H1 (cell line): ENCODE results near the gene PCYT2. TPM values are rescaled to one million over a fixed set of nuclear protein-coding genes. Genes with fewer than 3 reads are reported as not detected.

Source experiments
- CTCF ChIA-PET: fragments of 300-600 bp; sonication (Branson Sonifier 250); formaldehyde crosslinking; loops from one replicate; lab custom pipeline; 2021; ENCODE audit not compliant: partially characterized antibody; lab: Charles Lee
- POLR2A ChIA-PET: fragments of 300-600 bp; sonication (Branson Sonifier 250); formaldehyde crosslinking; loops from one replicate; lab custom pipeline; 2021; ENCODE audit warnings: inconsistent platforms; ENCODE audit not compliant: partially characterized antibody; lab: Charles Lee
- DNase-seq, 2 experiments: peaks; one replicate each; pipeline versions ENCODE4 v3.0.0 to v3.0.0-alpha.2; 2010 to 2022; ENCODE audit warnings: low spot score in 2 of 2, low read depth in 1 of 2, mixed read lengths in 1 of 2
- FAIRE-seq: peaks from 2 replicates; lab custom pipeline; 2011; peaks lifted over from hg19 to GRCh38; lab: Jason Lieb, UNC
- H2AFZ ChIP-seq: 2 replicates; pipeline ENCODE4 v1.8.1; 2012; ENCODE audit warnings: low read length, inconsistent platforms
- H2AK5ac ChIP-seq: 2 replicates; pipeline ENCODE4 v1.6.1; 2013; ENCODE audit warnings: low read depth, low read length
- H2BK120ac ChIP-seq: replicated peaks from 2 replicates; pipeline ENCODE3; 2013; ENCODE audit warnings: low read depth, low read length, inconsistent platforms
- H2BK12ac ChIP-seq: 2 replicates; pipeline ENCODE4 v1.6.1; 2013; ENCODE audit warnings: low read depth, low read length
- H2BK15ac ChIP-seq: 2 replicates; pipeline ENCODE4 v1.6.1; 2013; ENCODE audit warnings: low read length
- H2BK20ac ChIP-seq: 2 replicates; pipeline ENCODE4 v1.6.1; 2013; ENCODE audit warnings: low read length
- H2BK5ac ChIP-seq: 2 replicates; pipeline ENCODE4 v1.6.1; 2013; ENCODE audit warnings: low read depth, low read length
- H3K14ac ChIP-seq: 2 replicates; pipeline ENCODE4 v1.6.1; 2013; ENCODE audit warnings: inconsistent platforms; ENCODE audit not compliant: insufficient read length
- H3K18ac ChIP-seq: 2 replicates; pipeline ENCODE4 v1.6.1; 2013; ENCODE audit warnings: low read length; ENCODE audit errors: extremely low read depth
- H3K23ac ChIP-seq: 2 replicates; pipeline ENCODE4 v1.6.1; 2013; ENCODE audit warnings: inconsistent platforms; ENCODE audit not compliant: insufficient read length
- H3K23me2 ChIP-seq: 2 replicates; pipeline ENCODE4 v1.6.1; 2013; ENCODE audit warnings: low read depth, low read length
- H3K27ac ChIP-seq: 2 replicates; pipeline ENCODE4 v1.6.1; 2011; ENCODE audit warnings: low read depth, low read length, inconsistent platforms
- H3K27me3 ChIP-seq, 4 experiments: replicated peaks in 1 of 4; 1 replicate in 1 of 4; 2 replicates in 3 of 4; pipeline versions ENCODE4 v1.6.1 to v1.8.1; 2011 to 2013; ENCODE audit warnings: low read length in 3 of 4, mild to moderate bottlenecking in 3 of 4, inconsistent platforms in 2 of 4, mixed read lengths in 2 of 4, moderate library complexity in 1 of 4; ENCODE audit not compliant: control insufficient read depth in 3 of 4, insufficient read depth in 3 of 4; ENCODE audit errors: extremely low read depth in 1 of 4
- H3K36me3 ChIP-seq, 4 experiments: 2 replicates each; pipeline versions ENCODE4 v1.6.1 to v1.8.1; 2011 to 2013; ENCODE audit warnings: mild to moderate bottlenecking in 4 of 4, low read length in 3 of 4, moderate library complexity in 2 of 4, control low read depth in 1 of 4, inconsistent platforms in 1 of 4; ENCODE audit not compliant: insufficient read depth in 4 of 4, control insufficient read depth in 2 of 4
- H3K4ac ChIP-seq: replicated peaks from 2 replicates; pipeline ENCODE3; 2013; ENCODE audit warnings: low read length, low read depth, mixed read lengths, inconsistent platforms; ENCODE audit not compliant: insufficient read length
- H3K4me1 ChIP-seq, 4 experiments: replicated peaks in 1 of 4; 1 replicate in 1 of 4; 2 replicates in 3 of 4; pipeline versions ENCODE4 v1.6.1 to v1.8.1; 2011 to 2013; ENCODE audit warnings: low read length in 3 of 4, inconsistent platforms in 2 of 4, mixed read lengths in 1 of 4; ENCODE audit not compliant: insufficient read depth in 4 of 4, control insufficient read depth in 3 of 4
- H3K4me2 ChIP-seq, 2 experiments: 2 replicates each; pipeline versions ENCODE4 v1.6.1 to v1.8.1; 2011 to 2013; ENCODE audit warnings: low read depth in 2 of 2, low read length in 2 of 2, control low read depth in 1 of 2, inconsistent platforms in 1 of 2, mild to moderate bottlenecking in 1 of 2; ENCODE audit not compliant: insufficient read depth in 1 of 2
- H3K4me3 ChIP-seq, 4 experiments: fragments of 200-600, 300-600 bp in 1 of 4; sonication (generic), shearing (Covaris generic), sonication (Bioruptor Twin) in 1 of 4; 2 replicates each; pipeline versions ENCODE4 v1.5.1 to v1.8.1; 2011 to 2016; ENCODE audit warnings: low read length in 4 of 4, low read depth in 3 of 4, control low read depth in 2 of 4, inconsistent platforms in 2 of 4, mild to moderate bottlenecking in 2 of 4, mixed read lengths in 1 of 4, moderate library complexity in 1 of 4; ENCODE audit not compliant: insufficient read depth in 2 of 4; ENCODE audit errors: extremely low read depth in 1 of 4
- H3K56ac ChIP-seq: replicated peaks from 2 replicates; pipeline ENCODE3; 2013; ENCODE audit warnings: low read depth, mild to moderate bottlenecking, mixed read lengths, low read length, inconsistent platforms; ENCODE audit not compliant: insufficient read length
- H3K79me1 ChIP-seq: 2 replicates; pipeline ENCODE4 v1.6.1; 2013; ENCODE audit warnings: low read depth, low read length, control low read depth
- H3K79me2 ChIP-seq, 2 experiments: 2 replicates each; pipeline versions ENCODE4 v1.6.1 to v1.8.1; 2012 to 2013; ENCODE audit warnings: low read length in 2 of 2, mild to moderate bottlenecking in 2 of 2, inconsistent platforms in 1 of 2; ENCODE audit not compliant: insufficient read depth in 2 of 2, control insufficient read depth in 1 of 2
- H3K9ac ChIP-seq, 4 experiments: replicated peaks in 1 of 4; 1 replicate in 1 of 4; 2 replicates in 3 of 4; pipeline versions ENCODE4 v1.6.1 to v1.8.1; 2011 to 2013; ENCODE audit warnings: low read depth in 3 of 4, low read length in 3 of 4, control low read depth in 2 of 4, mild to moderate bottlenecking in 2 of 4, moderate library complexity in 2 of 4, inconsistent platforms in 1 of 4; ENCODE audit errors: extremely low read depth in 1 of 4
- H3K9me3 ChIP-seq, 2 experiments: 2 replicates each; pipeline versions ENCODE4 v1.6.1 to v1.8.1; 2012 to 2013; ENCODE audit warnings: mild to moderate bottlenecking in 2 of 2, moderate library complexity in 2 of 2, control low read depth in 1 of 2, inconsistent platforms in 1 of 2, low read depth in 1 of 2, low read length in 1 of 2, mixed read lengths in 1 of 2; ENCODE audit not compliant: insufficient read depth in 2 of 2
- H4K20me1 ChIP-seq, 2 experiments: replicated peaks in 1 of 2; 2 replicates each; pipeline versions ENCODE3 to v1.8.1; 2011 to 2013; ENCODE audit warnings: inconsistent platforms in 2 of 2, low read length in 2 of 2, mild to moderate bottlenecking in 1 of 2; ENCODE audit not compliant: insufficient read depth in 2 of 2, control insufficient read depth in 1 of 2
- H4K5ac ChIP-seq: 2 replicates; pipeline ENCODE4 v1.6.1; 2013; ENCODE audit warnings: low read length, low read depth, mixed read lengths, inconsistent platforms; ENCODE audit not compliant: insufficient read length
- H4K8ac ChIP-seq: 2 replicates; pipeline ENCODE4 v1.8.0; 2013; ENCODE audit warnings: mild to moderate bottlenecking, moderate library complexity, low read length, inconsistent platforms; ENCODE audit not compliant: insufficient read depth; ENCODE audit errors: extremely low read depth
- H4K91ac ChIP-seq: replicated peaks from 2 replicates; pipeline ENCODE3; 2013; ENCODE audit warnings: low read length, mixed read lengths, inconsistent platforms; ENCODE audit not compliant: insufficient read length
- ASH2L ChIP-seq: fragments of 200-600, 300-600 bp; sonication (generic); IDR thresholded peaks from one replicate; pipeline ENCODE4 v1.7.1; 2017; ENCODE audit warnings: low read length
- BACH1 ChIP-seq: IDR thresholded peaks from 2 replicates; pipeline ENCODE4 v1.6.1; 2012; ENCODE audit warnings: low read length, improper control_type of control experiment
- BRCA1 ChIP-seq: IDR thresholded peaks from 2 replicates; pipeline ENCODE4 v1.6.1; 2012; ENCODE audit warnings: low read depth, low read length, improper control_type of control experiment
- CEBPB ChIP-seq: IDR thresholded peaks from 2 replicates; pipeline ENCODE4 v1.6.1; 2012; ENCODE audit warnings: low read depth, low read length
- HDAC6 ChIP-seq: IDR thresholded peaks from one replicate; pipeline ENCODE4 v1.7.1; 2012; ENCODE audit warnings: low read depth, mild to moderate bottlenecking, inconsistent platforms, low read length, moderate library complexity
- POLR2A ChIP-seq, 2 experiments: IDR thresholded peaks; 1 replicate in 1 of 2; 2 replicates in 1 of 2; pipeline ENCODE4 v1.6.1; 2011; ENCODE audit warnings: low read depth in 2 of 2, low read length in 2 of 2, mild to moderate bottlenecking in 2 of 2; ENCODE audit errors: control extremely low read depth in 1 of 2
- POLR2AphosphoS5 ChIP-seq: IDR thresholded peaks from 2 replicates; pipeline ENCODE4 v1.6.1; 2011; ENCODE audit warnings: low read depth, low read length
- SIN3A ChIP-seq, 2 experiments: IDR thresholded peaks in 1 of 2; conservative IDR thresholded peaks in 1 of 2; 2 replicates each; pipeline ENCODE4 v1.6.1; 2011 to 2012; ENCODE audit warnings: low read length in 2 of 2, improper control_type of control experiment in 1 of 2, low read depth in 1 of 2, mild to moderate bottlenecking in 1 of 2
- SP1 ChIP-seq: IDR thresholded peaks from 2 replicates; pipeline ENCODE4 v1.6.1; 2011; ENCODE audit warnings: low read depth, low read length
- SP2 ChIP-seq: IDR thresholded peaks from 2 replicates; pipeline ENCODE4 v1.6.1; 2012; ENCODE audit warnings: mild to moderate bottlenecking, low read length, inconsistent platforms
- WGBS, 2 experiments: shearing (Covaris generic) in 1 of 2; methylation state at CpG; one replicate each; pipeline versions ENCODE4 v1.1.6 to v1.1.7; 2013 to 2015; ENCODE audit warnings: low lambda C conversion rate in 2 of 2, mixed read lengths in 2 of 2, inconsistent platforms in 1 of 2, low coverage in 1 of 2, missing lambda C conversion rate in 1 of 2; ENCODE audit not compliant: insufficient replicate concordance in 2 of 2, insufficient coverage in 1 of 2, insufficient read length in 1 of 2; ENCODE audit errors: extremely low coverage in 1 of 2, missing lambda C conversion rate in 1 of 2; 5-methylcytosine and 5-hydroxymethylcytosine counted together
- polyA plus RNA-seq, 7 experiments: library from polyadenylated mRNA; depleted of rRNA in 3 of 7; stranded (reverse) in 5 of 7; unstranded in 2 of 7; fragments of >200 nt in 5 of 7; fragments of 200-250 nt in 2 of 7; gene quantifications; 1 replicate in 5 of 7; 2 replicates in 1 of 7; 4 replicates in 1 of 7; pipeline versions ENCODE4 v1.2.1 to v1.2.3, GENCODE V29; 2011 to 2013; ENCODE audit warnings: missing spikeins in 2 of 7, mixed read lengths in 2 of 7
- total RNA-seq: library from RNA; stranded (reverse); fragmentation: NEBNext Ultra II Directional; extraction: Animal tissue kit (Norgen Biotek cat#: 25700); gene quantifications from 2 replicates; pipeline ENCODE4 v1.2.1, GENCODE V29; 2021

PCYT2 gene
- total and polyA plus RNA-seq, 2 of the 8 experiments (the other 6 are each of a cell fraction or from before 2014, with no cell fraction given): 29.9 to 31.3 TPM

DNA sequence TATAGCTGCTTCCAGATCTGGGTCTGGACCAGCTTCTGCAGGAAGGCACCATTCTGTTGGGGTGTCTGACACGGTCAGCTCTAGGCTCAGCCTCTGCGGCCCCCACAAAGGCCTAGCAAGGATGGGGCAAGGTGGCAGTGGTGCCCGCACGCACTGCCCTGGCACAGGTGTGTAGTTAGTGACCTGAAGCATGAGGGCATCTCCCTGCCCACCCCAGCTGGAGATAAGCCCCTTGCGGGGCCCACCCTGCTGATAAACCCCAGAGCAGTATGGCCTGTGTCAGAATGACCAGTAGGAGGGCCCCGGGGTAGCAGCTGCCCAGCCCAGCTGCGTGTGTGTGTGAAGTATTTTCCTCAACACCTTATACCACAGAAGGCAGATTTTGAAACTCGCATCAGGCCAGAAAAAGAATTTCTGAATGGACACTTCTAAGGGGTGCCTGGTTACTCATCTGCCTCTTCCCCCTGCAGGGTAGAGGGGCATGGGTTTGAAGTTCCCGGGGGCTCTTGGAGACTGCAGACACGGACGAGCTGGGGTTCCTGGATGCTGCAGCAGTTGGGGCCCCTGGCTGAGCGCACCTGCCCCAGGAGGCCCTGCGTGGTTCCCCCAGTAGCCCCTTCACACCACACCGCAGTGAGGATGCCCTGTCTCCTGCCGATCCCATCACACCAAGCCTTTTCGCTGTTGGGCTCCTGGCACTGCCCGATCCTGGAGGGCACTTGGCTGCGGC, 44.6 kb downstream of the PCYT2 start:
- Histone ChIP-seq H3K36me3 (peaks cover 2 to 29% (median 9%) of the 10 kb centered on the region in 4 experiments; a peak in 4 of 8 replicates), H3K79me1 (peaks cover 3% of the 10 kb centered on the region), H3K23ac (no peak overlapping the region), H2BK5ac (0 out of 2 replicates have a peak overlapping the region, but pooled peaks have one; percentile 12)
- CTCF ChIA-PET: interaction anchor here (0.8 to 1.8 kb wide), 8 partner anchors 11 to 170 kb away, joined by 3 to 5 read pairs (median 3); partner anchors contain the start of gene MCRIP1
- TF ChIP-seq BRCA1: no peak
- TF ChIP-seq SP2: no peak
- TF ChIP-seq SP1: no peak
- no peak for TF ChIP-seq CEBPB
- TF ChIP-seq SIN3A (conservative IDR thresholded peaks at IDR 0.05 in 1 of 2, IDR thresholded peaks at IDR 0.05 in 1 of 2; ENCODE audit: low read depth in 1 of 2, low read length in 2 of 2): no peak
- TF ChIP-seq POLR2A (IDR thresholded peaks at IDR 0.05; ENCODE audit: control extremely low read depth in 1 of 2, low read depth in 2 of 2, low read length in 2 of 2): peak in 1 of 2 experiments; percentile 78; a peak in 2 of 3 replicates
- peak; percentile 24 for TF ChIP-seq POLR2AphosphoS5
- no peak for TF ChIP-seq HDAC6
- no peak for TF ChIP-seq ASH2L
- no peak for TF ChIP-seq BACH1
- TF ChIP-seq, all 59 proteins: peak for 2
- peak overlapping the region; percentile 38; the same call in 1 of the 2 replicates for H3K18ac ChIP-seq
- WGBS, 2 experiments: 94% methylated on average over 18 of the region's 18 CpGs; no CpG with 5 or more reads in 1 of the 2 experiments
- H2BK15ac ChIP-seq: no peak overlapping the region
- peaks cover 0 to 28% (median 21%) of the 10 kb centered on the region in 4 experiments; a peak in 5 of 7 replicates for H3K4me1 ChIP-seq
- H2BK20ac ChIP-seq: no peak overlapping the region
- no peak overlapping the region for H3K4ac ChIP-seq
- no peak overlapping the region for H3K4me3 ChIP-seq
- no peak overlapping the region; the same call in 1 of the 2 replicates for H3K27ac ChIP-seq
- no peaks in the 10 kb centered on the region for H3K9me3 ChIP-seq
- POLR2A ChIA-PET: interaction anchor here (0.6 to 6.6 kb wide), 40 partner anchors 7 to 354 kb away, joined by 3 to 36 read pairs (median 4); partner anchors contain the start of genes ACTG1, ALYREF, ANAPC11 and CENPX
- H4K91ac ChIP-seq: no peak overlapping the region
- FAIRE-seq: no peak
- H4K5ac ChIP-seq: no peak overlapping the region
- no peak overlapping the region for H2BK120ac ChIP-seq
- H2AK5ac ChIP-seq: no peak overlapping the region
- no peak overlapping the region for H3K4me2 ChIP-seq
- H4K20me1 ChIP-seq: peaks cover 11 to 48% of the 10 kb centered on the region in 2 experiments
- H3K56ac ChIP-seq: no peak overlapping the region
- peak overlapping the region; percentile 62 for H4K8ac ChIP-seq
- peaks cover 7% of the 10 kb centered on the region; the same call in 1 of the 2 replicates for H3K23me2 ChIP-seq
- no peak for DNase-seq
- no peak overlapping the region for H3K14ac ChIP-seq
- no peak overlapping the region for H2AFZ ChIP-seq
- no peak overlapping the region for H2BK12ac ChIP-seq
- H3K79me2 ChIP-seq: peaks cover 2 to 29% of the 10 kb centered on the region in 2 experiments; a peak in 3 of 4 replicates
- no peaks in the 10 kb centered on the region for H3K27me3 ChIP-seq
- H3K9ac ChIP-seq: 0 out of 7 replicates have a peak overlapping the region, but pooled peaks of 1 of the 4 experiments have one; percentile 20
